MCF 10A (cell line): Measurements from ENCODE around the gene ANKMY1. TPM values are rescaled to one million over a fixed set of nuclear protein-coding genes. Genes with fewer than 3 reads are reported as not detected.

ENCODE experiments used
- BruUV-seq: library from RNA; stranded (reverse); fragments of 400-500 nt; replicated peaks from 2 replicates; lab custom pipeline; 2021; lab: Mats Ljungman, UMichigan
- CTCF ChIA-PET: fragments of 300-600 bp; sonication (Branson Sonifier 250); formaldehyde crosslinking; extraction: SDS; loops from one replicate; lab custom pipeline; 2021; ENCODE audit warnings: antibody characterized with exemption, inconsistent platforms; lab: Yijun Ruan, JAX
- POLR2A ChIA-PET: fragments of 300-600, 350-650 bp; sonication (Branson Sonifier 250); formaldehyde crosslinking; extraction: SDS; loops from one replicate; lab custom pipeline; 2020; ENCODE audit warnings: antibody characterized with exemption, inconsistent platforms; lab: Yijun Ruan, JAX
- DNase-seq: peaks from one replicate; pipeline ENCODE4 v3.0.0-alpha.2; 2018; ENCODE audit not compliant: unreplicated experiment
- H3K27ac Mint-ChIP-seq: one replicate; pipeline ENCODE4 v1.8.0; 2022; ENCODE audit warnings: mild to moderate bottlenecking, low read depth, mixed read lengths; ENCODE audit not compliant: unreplicated experiment
- H3K27me3 Mint-ChIP-seq: one replicate; pipeline ENCODE4 v1.8.0; 2022; ENCODE audit warnings: mixed read lengths; ENCODE audit not compliant: insufficient read depth, unreplicated experiment
- H3K36me3 Mint-ChIP-seq: one replicate; pipeline ENCODE4 v1.8.0; 2022; ENCODE audit warnings: mild to moderate bottlenecking, moderate library complexity, mixed read lengths; ENCODE audit not compliant: insufficient read depth, unreplicated experiment
- H3K4me1 Mint-ChIP-seq: one replicate; pipeline ENCODE4 v1.8.0; 2022; ENCODE audit warnings: mixed read lengths; ENCODE audit not compliant: insufficient read depth, unreplicated experiment
- H3K4me3 Mint-ChIP-seq: one replicate; pipeline ENCODE4 v1.8.0; 2022; ENCODE audit warnings: mild to moderate bottlenecking, moderate library complexity, mixed read lengths; ENCODE audit not compliant: unreplicated experiment
- H3K9me3 Mint-ChIP-seq: one replicate; pipeline ENCODE4 v1.8.0; 2022; ENCODE audit warnings: mixed read lengths; ENCODE audit not compliant: unreplicated experiment
- CTCF ChIP-seq: fragments of 200-600 bp; IDR thresholded peaks from one replicate; pipeline ENCODE4 v1.8.0; 2022; ENCODE audit warnings: antibody characterized with exemption, mild to moderate bottlenecking; ENCODE audit not compliant: unreplicated experiment
- intact Hi-C: fragments of 100-400 bp; cut with micrococcal nuclease; formaldehyde crosslinking; loops from 2 replicates; pipeline ENCODE4 v1.14.1; 2022
- total RNA-seq: library from RNA; stranded (reverse); gene quantifications from 2 replicates; pipeline ENCODE4 v1.2.3, GENCODE V29; 2022

Gene ANKMY1
- total RNA-seq, 1 experiment from 2014 or later, result 22.2 TPM

- H3K27ac Mint-ChIP-seq, result no peak overlapping the region
- H3K27me3 Mint-ChIP-seq, result no peaks in the 10 kb centered on the region
- H3K9me3 Mint-ChIP-seq, result no peaks in the 10 kb centered on the region
- no peak overlapping the region for H3K4me3 Mint-ChIP-seq
- TF ChIP-seq CTCF, result no peak
- DNase-seq, result no peak
- CTCF ChIA-PET, result interaction anchor here (0.6 to 1.2 kb wide), 4 partner anchors 48 to 397 kb away, joined by 3 read pairs; partner anchors contain the start of gene AQP12A
- peaks cover 24% of the 10 kb centered on the region for H3K36me3 Mint-ChIP-seq
- intact Hi-C loops, result no loop called here
- H3K4me1 Mint-ChIP-seq, result peaks cover 12% of the 10 kb centered on the region
- no TSS peak for BruUV-seq
- POLR2A ChIA-PET, result no interaction called here
Measured at GRCh38 chr2:240517342-240517741, 40.4 kb downstream of the ANKMY1 start.

GRCh38 chr2:240514631-240515030 is 43.2 kb downstream of the ANKMY1 start:
- intact Hi-C loops, result loop anchor here (1.0 to 5.0 kb wide), 2 partner anchors 53 to 326 kb away; partner anchors contain the start of gene RNPEPL1
- no TSS peak for BruUV-seq
- H3K36me3 Mint-ChIP-seq, result peaks cover 20% of the 10 kb centered on the region
- peak; percentile 7 for DNase-seq
- H3K4me1 Mint-ChIP-seq, result peaks cover 12% of the 10 kb centered on the region
- POLR2A ChIA-PET, result interaction anchor here (1.0 to 2.7 kb wide), 4 partner anchors 47 to 72 kb away, joined by 5 to 12 read pairs (median 8); partner anchors contain the start of gene CAPN10
- no peaks in the 10 kb centered on the region for H3K27me3 Mint-ChIP-seq
- CTCF ChIA-PET, result interaction anchor here (0.6 to 5.3 kb wide), 21 partner anchors 8 to 1897 kb away, joined by 3 to 63 read pairs (median 5); partner anchors contain the start of gene CAPN10
- TF ChIP-seq CTCF, result no peak
- no peak overlapping the region for H3K4me3 Mint-ChIP-seq
- no peaks in the 10 kb centered on the region for H3K9me3 Mint-ChIP-seq
- H3K27ac Mint-ChIP-seq, result peak overlapping the region; percentile 16

- CTCF ChIA-PET, result interaction anchor here (0.5 to 5.3 kb wide), 31 partner anchors 9 to 1897 kb away, joined by 3 to 63 read pairs (median 4); partner anchors contain the start of gene CAPN10
- intact Hi-C loops, result loop anchor here (1.0 to 5.0 kb wide), 2 partner anchors 54 to 327 kb away; partner anchors contain the start of gene RNPEPL1
- Mint-ChIP-seq H3K27ac (peak overlapping the region; percentile 16), H3K27me3 (no peaks in the 10 kb centered on the region), H3K36me3 (peaks cover 15% of the 10 kb centered on the region), H3K9me3 (no peaks in the 10 kb centered on the region), H3K4me1 (peaks cover 12% of the 10 kb centered on the region), H3K4me3 (no peak overlapping the region)
- no TSS peak for BruUV-seq
- POLR2A ChIA-PET, result interaction anchor here (0.7 to 2.7 kb wide), 6 partner anchors 48 to 526 kb away, joined by 3 to 12 read pairs (median 6); partner anchors contain the start of gene CAPN10
- peak; percentile 76 for DNase-seq
- TF ChIP-seq CTCF, result peak; percentile 77
Measured at GRCh38 chr2:240513549-240514287, 44.1 kb downstream of the ANKMY1 start.
